Right lobe of liver (tissue), 4 donors: ENCODE measurements around the gene TK2.

ENCODE experiments used
- CTCF ChIP-seq, 4 donors: fragments of 200-600 bp in 3 of 4; fragments of 450-650 bp in 1 of 4; IDR thresholded peaks; one replicate each; pipeline versions ENCODE4 v1.5.1 to v1.8.0; 2016 to 2022; ENCODE audit warnings: antibody characterized with exemption in 4 of 4, mild to moderate bottlenecking in 2 of 4
- POLR2A ChIP-seq: fragments of 450-650 bp; IDR thresholded peaks from one replicate; pipeline ENCODE4 v1.6.1; 2017; ENCODE audit warnings: antibody characterized with exemption, mild to moderate bottlenecking
- donor health status: DM: no; HTN: no; CAD: no.
- donor health status: DM: no; HTN: no; CAD: no.
- donor health status: DM: no; HTN: yes; CAD: no.

GRCh38 chr16:66591018-66591417 lies 41.1 kb upstream of the TK2 start:
- no peak for TF ChIP-seq CTCF (IDR thresholded peaks at IDR 0.05)
- TF ChIP-seq POLR2A: no peak
